GM12874 (cell line): ENCODE results near the gene KCNG4.

ENCODE experiments used
- TF ChIP-seq, protein P1 (sequence below): IDR thresholded peaks from 2 replicates; pipeline ENCODE4 v1.5.1; 2011; ENCODE audit warnings: low read depth, mild to moderate bottlenecking, control low read depth, low read length, moderate library complexity; ENCODE audit not compliant: insufficient read depth

Gene KCNG4

DNA sequence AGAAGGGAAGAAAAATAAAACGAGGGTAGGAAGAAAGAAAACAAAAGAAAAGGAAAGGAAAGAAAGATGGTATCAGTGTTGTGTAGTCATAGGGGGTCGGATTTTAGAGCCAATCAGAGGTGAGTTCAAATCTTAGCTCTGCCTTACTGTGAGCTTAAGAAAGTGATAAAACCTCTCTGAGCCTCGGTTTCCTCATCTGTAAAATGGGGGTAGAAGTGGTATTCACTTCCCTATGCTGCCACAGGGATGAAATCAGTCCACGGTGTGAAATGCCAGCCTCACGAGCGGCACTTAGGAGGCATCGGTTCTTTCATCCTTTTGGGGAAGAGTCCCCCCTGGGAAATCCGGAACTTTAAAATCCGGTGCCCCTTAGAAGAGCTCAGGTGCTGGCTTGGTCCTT lies 6.1 kb downstream of the KCNG4 start:
- TF ChIP-seq, protein P1, sequence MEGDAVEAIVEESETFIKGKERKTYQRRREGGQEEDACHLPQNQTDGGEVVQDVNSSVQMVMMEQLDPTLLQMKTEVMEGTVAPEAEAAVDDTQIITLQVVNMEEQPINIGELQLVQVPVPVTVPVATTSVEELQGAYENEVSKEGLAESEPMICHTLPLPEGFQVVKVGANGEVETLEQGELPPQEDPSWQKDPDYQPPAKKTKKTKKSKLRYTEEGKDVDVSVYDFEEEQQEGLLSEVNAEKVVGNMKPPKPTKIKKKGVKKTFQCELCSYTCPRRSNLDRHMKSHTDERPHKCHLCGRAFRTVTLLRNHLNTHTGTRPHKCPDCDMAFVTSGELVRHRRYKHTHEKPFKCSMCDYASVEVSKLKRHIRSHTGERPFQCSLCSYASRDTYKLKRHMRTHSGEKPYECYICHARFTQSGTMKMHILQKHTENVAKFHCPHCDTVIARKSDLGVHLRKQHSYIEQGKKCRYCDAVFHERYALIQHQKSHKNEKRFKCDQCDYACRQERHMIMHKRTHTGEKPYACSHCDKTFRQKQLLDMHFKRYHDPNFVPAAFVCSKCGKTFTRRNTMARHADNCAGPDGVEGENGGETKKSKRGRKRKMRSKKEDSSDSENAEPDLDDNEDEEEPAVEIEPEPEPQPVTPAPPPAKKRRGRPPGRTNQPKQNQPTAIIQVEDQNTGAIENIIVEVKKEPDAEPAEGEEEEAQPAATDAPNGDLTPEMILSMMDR, result no peak

DNA sequence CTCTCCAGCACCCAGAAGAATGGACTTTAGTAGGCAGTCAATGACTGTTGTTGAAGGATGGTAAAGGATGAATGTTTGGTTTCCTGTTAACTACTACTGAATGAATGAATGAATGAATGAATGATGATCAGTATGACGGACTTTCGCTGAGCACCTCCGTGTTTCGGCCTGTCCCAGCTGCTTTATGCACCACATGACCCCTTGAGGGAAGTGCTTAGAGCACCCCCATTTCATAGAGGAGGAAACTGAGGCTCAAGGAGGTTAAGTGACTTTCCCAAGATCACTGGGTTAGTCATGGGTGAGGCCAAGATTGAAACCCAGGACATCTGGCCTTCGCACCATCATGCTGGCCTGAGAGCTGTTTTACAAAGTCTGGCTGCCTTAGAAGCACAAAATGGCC lies 6.8 kb downstream of the KCNG4 start:
- TF ChIP-seq, protein P1, result no peak

DNA sequence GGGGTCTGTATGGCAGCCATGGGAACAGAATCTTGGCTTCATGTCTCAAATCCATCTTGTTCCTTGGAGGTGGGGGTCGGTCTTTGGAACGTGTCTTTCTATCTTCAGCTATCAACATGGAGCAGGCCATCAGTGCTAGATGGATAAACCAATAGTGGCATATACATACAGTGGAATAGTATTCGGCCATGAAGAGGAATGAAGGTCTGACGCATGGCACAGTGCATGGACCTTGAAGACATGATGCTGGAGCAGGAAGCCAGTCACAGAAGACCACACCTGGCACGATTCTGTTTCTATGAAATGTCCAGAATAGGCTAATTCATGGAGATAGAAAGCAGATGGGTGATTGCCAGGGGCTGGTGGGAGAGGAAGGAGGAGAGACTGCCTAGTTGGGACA lies 7.8 kb downstream of the KCNG4 start:
- TF ChIP-seq, protein P1, result no peak

DNA sequence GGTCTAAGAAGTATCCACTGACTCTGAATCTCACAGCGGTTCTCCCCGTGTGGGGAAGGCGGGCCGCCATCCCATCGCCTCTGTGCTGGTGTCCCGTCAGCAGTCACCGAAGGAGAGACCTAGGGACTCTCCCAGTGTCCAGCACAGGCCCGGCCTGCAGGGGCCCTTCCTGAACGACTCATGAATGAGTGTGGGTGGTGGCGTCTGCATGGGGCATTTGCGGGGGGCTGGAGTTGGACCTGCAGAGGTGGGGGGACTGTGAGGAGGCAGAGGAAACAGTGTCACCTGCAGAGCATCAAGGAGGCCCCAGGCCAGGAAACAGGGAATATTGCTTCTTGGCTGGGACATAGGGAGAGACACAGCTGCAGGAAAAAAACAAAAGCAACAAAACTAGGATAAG lies 10.3 kb downstream of the KCNG4 start:
- TF ChIP-seq, protein P1, result no peak

DNA sequence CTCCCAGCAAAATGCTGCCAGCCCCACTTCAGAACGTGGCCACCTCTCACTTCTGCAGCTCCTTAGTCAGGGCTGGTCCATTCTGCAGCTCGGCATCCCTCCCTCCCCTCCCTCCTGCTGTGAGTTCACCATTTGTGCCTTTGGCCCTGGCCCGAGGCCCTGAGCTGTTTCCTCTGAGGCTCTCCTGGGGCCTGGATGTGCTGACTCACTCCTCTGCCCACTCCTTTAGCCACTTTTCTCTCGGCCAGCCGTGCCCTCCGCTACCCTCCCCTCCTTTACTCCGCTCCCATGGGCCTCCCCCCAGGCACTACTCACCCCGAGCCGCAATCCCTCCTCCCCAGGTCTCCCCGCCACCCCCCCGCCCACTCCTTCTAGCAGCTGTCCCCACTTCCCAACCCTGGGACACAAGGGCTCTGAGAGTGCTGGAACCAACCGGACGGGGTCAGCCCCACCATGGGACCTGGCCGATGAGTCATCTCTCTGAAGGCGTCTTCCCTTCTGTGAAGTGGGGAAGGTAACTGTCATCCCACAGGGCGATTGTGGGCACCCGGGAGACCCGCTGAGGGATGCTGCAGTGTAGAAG lies 11.5 kb downstream of the KCNG4 start:
- TF ChIP-seq, protein P1, result no peak

DNA sequence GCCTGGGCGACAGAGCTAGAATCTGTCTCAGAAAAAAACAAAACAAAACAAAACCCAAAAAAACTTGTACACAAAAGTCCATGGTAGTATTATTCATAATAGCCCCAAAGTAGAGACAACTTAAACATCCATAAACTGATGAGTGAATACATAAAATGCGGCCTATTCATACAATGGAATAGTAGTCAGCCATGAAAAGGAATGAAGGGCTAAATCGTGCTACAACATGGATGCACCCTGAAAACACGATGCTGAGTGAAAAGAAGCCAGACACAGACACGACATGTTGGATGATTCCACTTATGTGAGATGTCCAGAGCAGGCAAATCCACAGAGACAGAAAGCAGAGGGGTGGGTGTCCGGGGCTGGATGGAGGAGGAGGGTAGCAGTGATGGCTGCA lies 12.3 kb downstream of the KCNG4 start:
- TF ChIP-seq, protein P1, result no peak

DNA sequence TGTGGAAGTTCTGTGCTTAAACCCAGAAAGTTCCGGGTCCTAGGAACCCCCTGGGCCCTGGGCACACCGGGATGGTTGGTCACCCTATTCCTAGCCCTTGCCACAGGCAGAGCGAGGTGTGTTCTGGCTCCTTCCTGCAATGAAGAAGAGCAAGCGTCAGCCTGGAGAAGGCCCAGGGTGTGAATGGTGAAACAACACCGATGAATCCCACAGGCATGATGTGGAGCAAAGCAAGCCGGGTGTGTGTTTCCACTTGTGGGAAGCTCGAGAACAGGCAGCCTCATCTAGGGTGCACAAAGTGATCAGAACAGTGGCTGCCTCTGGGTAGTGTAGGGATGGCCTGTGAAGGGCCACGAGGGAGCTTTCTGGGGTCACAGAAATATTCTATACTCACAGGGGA lies 13.8 kb downstream of the KCNG4 start:
- TF ChIP-seq, protein P1, result no peak
